Measurements from ENCODE around the gene WDR70. TPM values are rescaled to one million over a fixed set of nuclear protein-coding genes. Genes with fewer than 3 reads are reported as not detected.

The WDR70 gene
- total and polyA plus RNA-seq, 2 donors (not counting 1 experiment from before 2014, with no cell fraction given), result 31.4 to 34.0 TPM

DNA sequence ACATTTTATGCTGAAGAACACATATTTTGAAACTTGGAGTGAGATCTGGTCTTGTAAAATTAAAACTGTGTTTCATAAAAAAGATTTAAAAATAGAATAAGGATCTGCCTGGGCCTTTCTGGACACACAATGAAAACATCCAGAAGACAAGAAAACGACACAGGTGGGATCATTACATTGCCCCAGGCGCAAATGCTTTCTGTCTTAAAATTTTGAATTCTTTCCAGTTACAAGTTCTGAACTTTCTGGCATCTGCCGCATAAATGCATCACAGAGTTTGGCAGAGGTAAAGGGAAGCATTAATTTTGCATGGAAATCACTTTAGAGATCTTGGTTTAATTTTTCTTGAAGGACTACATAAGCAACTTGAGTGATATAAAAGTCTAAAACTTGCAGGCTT, 219.6 kb downstream of the WDR70 start:
- TF ChIP-seq, protein P1, sequence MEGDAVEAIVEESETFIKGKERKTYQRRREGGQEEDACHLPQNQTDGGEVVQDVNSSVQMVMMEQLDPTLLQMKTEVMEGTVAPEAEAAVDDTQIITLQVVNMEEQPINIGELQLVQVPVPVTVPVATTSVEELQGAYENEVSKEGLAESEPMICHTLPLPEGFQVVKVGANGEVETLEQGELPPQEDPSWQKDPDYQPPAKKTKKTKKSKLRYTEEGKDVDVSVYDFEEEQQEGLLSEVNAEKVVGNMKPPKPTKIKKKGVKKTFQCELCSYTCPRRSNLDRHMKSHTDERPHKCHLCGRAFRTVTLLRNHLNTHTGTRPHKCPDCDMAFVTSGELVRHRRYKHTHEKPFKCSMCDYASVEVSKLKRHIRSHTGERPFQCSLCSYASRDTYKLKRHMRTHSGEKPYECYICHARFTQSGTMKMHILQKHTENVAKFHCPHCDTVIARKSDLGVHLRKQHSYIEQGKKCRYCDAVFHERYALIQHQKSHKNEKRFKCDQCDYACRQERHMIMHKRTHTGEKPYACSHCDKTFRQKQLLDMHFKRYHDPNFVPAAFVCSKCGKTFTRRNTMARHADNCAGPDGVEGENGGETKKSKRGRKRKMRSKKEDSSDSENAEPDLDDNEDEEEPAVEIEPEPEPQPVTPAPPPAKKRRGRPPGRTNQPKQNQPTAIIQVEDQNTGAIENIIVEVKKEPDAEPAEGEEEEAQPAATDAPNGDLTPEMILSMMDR (conservative IDR thresholded peaks at IDR 0.05 in 1 of 2, IDR thresholded peaks at IDR 0.05 in 1 of 2; ENCODE audit: low read depth in 1 of 2, low read length in 2 of 2), result no peak
- no peak for TF ChIP-seq EZH2 (IDR thresholded peaks at IDR 0.05; ENCODE audit: low read length, missing control alignments)
- H4K20me1 ChIP-seq (ENCODE audit: control insufficient read depth, extremely low read depth, insufficient read depth, low read length), result no peaks in the 10 kb centered on the region
- no peaks in the 10 kb centered on the region for H3K36me3 ChIP-seq (ENCODE audit: control insufficient read depth, insufficient read depth, low read length)
- H3K79me2 ChIP-seq (ENCODE audit: control insufficient read depth, insufficient read depth, low read length), result no peaks in the 10 kb centered on the region
- no peaks in the 10 kb centered on the region for H3K9me3 ChIP-seq (ENCODE audit: control insufficient read depth, insufficient read depth, low read depth, low read length)
- H3K27ac ChIP-seq (ENCODE audit: insufficient read depth, low read length), result no peak overlapping the region
- no peaks in the 10 kb centered on the region for H3K4me1 ChIP-seq (ENCODE audit: control insufficient read depth, extremely low read depth, insufficient read depth, low read length)
- no peak overlapping the region for H2AFZ ChIP-seq (ENCODE audit: low read length)
- DNase-seq (ENCODE audit: low read depth in 2 of 2), result no peak
- H3K4me2 ChIP-seq (ENCODE audit: extremely low read depth, insufficient read depth, low read length), result no peak overlapping the region
- H3K4me3 ChIP-seq (replicated peaks in 1 of 4; ENCODE audit: control extremely low read depth in 1 of 4, insufficient read depth in 1 of 4, low read depth in 3 of 4, low read length in 4 of 4), result no peak overlapping the region
- H3K9ac ChIP-seq (ENCODE audit: insufficient read depth, low read length), result no peak overlapping the region
- no peaks in the 10 kb centered on the region for H3K27me3 ChIP-seq (ENCODE audit: control insufficient read depth, insufficient read depth, low read length)

DNA sequence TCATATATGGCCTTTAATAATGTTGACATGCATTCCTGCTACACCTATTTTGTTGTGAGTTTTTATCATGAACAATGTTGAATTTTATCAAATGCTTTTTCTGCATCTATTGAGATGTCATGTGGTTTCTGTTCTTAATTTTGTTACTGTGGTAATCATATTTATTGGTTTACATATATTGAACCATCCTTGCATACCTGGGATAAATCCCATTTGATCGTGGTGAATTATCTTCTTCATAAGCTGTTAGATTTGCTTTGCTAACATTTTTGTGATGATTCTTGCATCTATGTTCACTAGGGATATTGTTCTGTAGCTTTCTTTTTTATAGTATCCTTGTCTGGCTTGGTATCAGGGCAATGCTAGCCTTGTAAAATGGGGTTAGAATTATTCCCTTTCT, 222.0 kb downstream of the WDR70 start:
- TF ChIP-seq EZH2 (IDR thresholded peaks at IDR 0.05; ENCODE audit: low read length, missing control alignments), result no peak
- TF ChIP-seq, protein P1 (conservative IDR thresholded peaks at IDR 0.05 in 1 of 2, IDR thresholded peaks at IDR 0.05 in 1 of 2; ENCODE audit: low read depth in 1 of 2, low read length in 2 of 2), result no peak
- no peak overlapping the region for H3K4me3 ChIP-seq (replicated peaks in 1 of 4; ENCODE audit: control extremely low read depth in 1 of 4, insufficient read depth in 1 of 4, low read depth in 3 of 4, low read length in 4 of 4)
- H3K27ac ChIP-seq (ENCODE audit: insufficient read depth, low read length), result no peak overlapping the region
- H3K36me3 ChIP-seq (ENCODE audit: control insufficient read depth, insufficient read depth, low read length), result no peaks in the 10 kb centered on the region
- H3K79me2 ChIP-seq (ENCODE audit: control insufficient read depth, insufficient read depth, low read length), result no peaks in the 10 kb centered on the region
- H4K20me1 ChIP-seq (ENCODE audit: control insufficient read depth, extremely low read depth, insufficient read depth, low read length), result no peaks in the 10 kb centered on the region
- no peaks in the 10 kb centered on the region for H3K27me3 ChIP-seq (ENCODE audit: control insufficient read depth, insufficient read depth, low read length)
- H3K4me1 ChIP-seq (ENCODE audit: control insufficient read depth, extremely low read depth, insufficient read depth, low read length), result no peaks in the 10 kb centered on the region
- no peaks in the 10 kb centered on the region for H3K9me3 ChIP-seq (ENCODE audit: control insufficient read depth, insufficient read depth, low read depth, low read length)
- no peak overlapping the region for H2AFZ ChIP-seq (ENCODE audit: low read length)
- H3K9ac ChIP-seq (ENCODE audit: insufficient read depth, low read length), result no peak overlapping the region
- no peak for DNase-seq (ENCODE audit: low read depth in 2 of 2)
- no peak overlapping the region for H3K4me2 ChIP-seq (ENCODE audit: extremely low read depth, insufficient read depth, low read length)

DNA sequence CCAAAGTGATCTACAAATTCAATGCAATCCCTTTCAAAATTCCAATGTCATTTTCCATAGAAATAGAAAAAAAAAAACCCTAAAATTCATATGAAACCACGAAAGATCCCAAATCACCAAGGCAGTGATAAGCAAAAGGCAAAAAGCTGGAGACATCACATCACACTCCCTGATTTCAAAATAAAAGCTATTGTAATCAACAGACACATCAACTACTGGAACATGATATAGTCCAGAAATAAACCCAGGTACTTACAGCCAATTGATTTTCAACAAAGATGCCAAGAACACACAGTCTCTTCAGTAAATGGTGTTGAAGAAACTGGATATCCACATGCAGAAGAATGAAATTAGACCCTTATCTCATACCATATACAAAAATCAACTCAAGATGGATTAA, 224.0 kb downstream of the WDR70 start:
- Histone ChIP-seq H3K9me3 (ENCODE audit: control insufficient read depth, insufficient read depth, low read depth, low read length) (no peaks in the 10 kb centered on the region), H2AFZ (ENCODE audit: low read length) (no peak overlapping the region), H3K27me3 (ENCODE audit: control insufficient read depth, insufficient read depth, low read length) (no peaks in the 10 kb centered on the region), H3K36me3 (ENCODE audit: control insufficient read depth, insufficient read depth, low read length) (no peaks in the 10 kb centered on the region), H3K4me2 (ENCODE audit: extremely low read depth, insufficient read depth, low read length) (no peak overlapping the region), H3K4me1 (ENCODE audit: control insufficient read depth, extremely low read depth, insufficient read depth, low read length) (no peaks in the 10 kb centered on the region), H3K79me2 (ENCODE audit: control insufficient read depth, insufficient read depth, low read length) (no peaks in the 10 kb centered on the region), H3K27ac (ENCODE audit: insufficient read depth, low read length) (no peak overlapping the region), H3K4me3 (replicated peaks in 1 of 4; ENCODE audit: control extremely low read depth in 1 of 4, insufficient read depth in 1 of 4, low read depth in 3 of 4, low read length in 4 of 4) (no peak overlapping the region), H4K20me1 (ENCODE audit: control insufficient read depth, extremely low read depth, insufficient read depth, low read length) (no peaks in the 10 kb centered on the region), H3K9ac (ENCODE audit: insufficient read depth, low read length) (no peak overlapping the region)
- TF ChIP-seq EZH2 (IDR thresholded peaks at IDR 0.05; ENCODE audit: low read length, missing control alignments), result no peak
- TF ChIP-seq, protein P1 (conservative IDR thresholded peaks at IDR 0.05 in 1 of 2, IDR thresholded peaks at IDR 0.05 in 1 of 2; ENCODE audit: low read depth in 1 of 2, low read length in 2 of 2), result no peak
- no peak for DNase-seq (ENCODE audit: low read depth in 2 of 2)

All from fibroblast of lung (primary cell).